NCI-H748 (cell line): ENCODE measurements around the gene ST3GAL4.
A peak's percentile ranks its signal among the peaks of the same experiment; 100 is the strongest.
"Not testable (repeated sequence)": the region's sequence is repeated elsewhere in the genome, so short reads cannot be mapped to it uniquely, and the experiment has no call there.

Experiments used
- DNase-seq: peaks from one replicate; lab custom pipeline; 2025; ENCODE audit not compliant: unreplicated experiment; lab: John Stamatoyannopoulos, UW

The ST3GAL4 gene

GRCh38 chr11:126355324-126355925, at the start of gene ST3GAL4:
ST3GAL4 (plus strand) TSS chr11:126355686; CDS start chr11:126406156, 50,470 bp downstream.
- DNase-seq, result peak; percentile 74

- DNase-seq, result no peak
Observed at GRCh38 chr11:126305699-126306098, 49.8 kb upstream of the ST3GAL4 start.

- peak; percentile 20 for DNase-seq
Observed at GRCh38 chr11:126307706-126308105, 47.8 kb upstream of the ST3GAL4 start.

GRCh38 chr11:126308271-126308671, 47.2 kb upstream of the ST3GAL4 start:
- DNase-seq, result no peak

- DNase-seq, result not testable (repeated sequence)
Observed at GRCh38 chr11:126308771-126309170, 46.7 kb upstream of the ST3GAL4 start.

- DNase-seq, result peak; percentile 56
Observed at GRCh38 chr11:126310200-126310991, 45.1 kb upstream of the ST3GAL4 start.

GRCh38 chr11:126310992-126311310, 44.5 kb upstream of the ST3GAL4 start:
- DNase-seq, result no peak

- DNase-seq, result no peak
Observed at GRCh38 chr11:126311401-126312291, 43.8 kb upstream of the ST3GAL4 start.

GRCh38 chr11:126312961-126313360, 42.5 kb upstream of the ST3GAL4 start:
- no peak for DNase-seq

GRCh38 chr11:126313826-126314225, 41.7 kb upstream of the ST3GAL4 start:
- no peak for DNase-seq

GRCh38 chr11:126317432-126317755, 38.1 kb upstream of the ST3GAL4 start:
- DNase-seq, result no peak

GRCh38 chr11:126317756-126318573, 37.5 kb upstream of the ST3GAL4 start:
- no peak for DNase-seq

- DNase-seq, result no peak
Observed at GRCh38 chr11:126318574-126319373, 36.7 kb upstream of the ST3GAL4 start.

GRCh38 chr11:126319374-126319740, 36.1 kb upstream of the ST3GAL4 start:
- DNase-seq, result no peak

GRCh38 chr11:126322996-126323395, 32.5 kb upstream of the ST3GAL4 start:
- DNase-seq, result no peak

- DNase-seq, result no peak
Observed at GRCh38 chr11:126327281-126328000, 28.0 kb upstream of the ST3GAL4 start.

GRCh38 chr11:126328001-126328390, 27.5 kb upstream of the ST3GAL4 start:
- no peak for DNase-seq

- no peak for DNase-seq
Observed at GRCh38 chr11:126328444-126328843, 27.0 kb upstream of the ST3GAL4 start.

- no peak for DNase-seq
Observed at GRCh38 chr11:126328938-126329643, 26.4 kb upstream of the ST3GAL4 start.
